GM21786 (cell line): ENCODE results near the gene WWOX.
"Not testable (repeated sequence)": the region's sequence is repeated elsewhere in the genome, so short reads cannot be mapped to it uniquely, and the experiment has no call there.

Source experiments
- ATAC-seq: cut with Tn5 transposase; IDR thresholded peaks from one replicate; pipeline ENCODE4 v1.9.1; 2021; ENCODE audit not compliant: unreplicated experiment

Gene WWOX

DNA sequence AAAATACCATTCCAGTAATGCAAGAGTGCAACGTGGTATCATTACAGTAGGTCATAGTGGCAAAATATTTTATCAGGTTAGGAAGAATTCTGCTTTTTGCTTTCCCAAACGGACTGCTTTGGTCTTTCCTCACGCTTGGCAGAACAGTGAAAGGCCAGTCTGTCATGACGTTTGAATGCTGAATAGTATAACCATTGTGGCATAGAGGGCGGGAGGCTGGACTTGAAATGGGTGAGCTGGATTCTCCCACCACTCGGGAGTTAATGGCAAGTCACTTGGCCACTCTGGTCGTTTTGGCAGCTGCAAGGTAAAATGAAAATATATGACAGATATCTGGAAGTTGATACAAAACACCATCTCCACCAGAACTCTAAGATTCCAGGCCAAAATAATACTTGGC, 1109.9 kb downstream of the WWOX start:
- ATAC-seq, result no peak

DNA sequence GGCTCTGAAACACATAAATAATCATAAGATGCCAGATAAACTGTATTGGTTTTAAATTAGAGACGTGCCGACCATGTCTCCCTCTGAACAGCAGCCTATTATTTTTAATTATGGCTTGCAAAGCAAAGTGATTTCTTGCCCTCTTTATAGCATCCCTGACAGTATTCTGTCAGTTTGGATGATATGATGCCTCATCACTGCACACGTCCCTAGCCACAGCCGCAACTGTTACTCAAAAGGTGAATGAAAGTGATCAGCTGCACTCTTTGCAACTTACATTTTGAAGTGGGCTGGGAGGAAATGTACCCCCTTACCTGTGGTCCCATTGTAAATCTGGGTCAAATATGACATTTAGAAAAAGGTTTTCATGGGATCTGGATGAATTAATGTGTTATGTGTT, 1111.2 kb downstream of the WWOX start:
- ATAC-seq, result no peak

DNA sequence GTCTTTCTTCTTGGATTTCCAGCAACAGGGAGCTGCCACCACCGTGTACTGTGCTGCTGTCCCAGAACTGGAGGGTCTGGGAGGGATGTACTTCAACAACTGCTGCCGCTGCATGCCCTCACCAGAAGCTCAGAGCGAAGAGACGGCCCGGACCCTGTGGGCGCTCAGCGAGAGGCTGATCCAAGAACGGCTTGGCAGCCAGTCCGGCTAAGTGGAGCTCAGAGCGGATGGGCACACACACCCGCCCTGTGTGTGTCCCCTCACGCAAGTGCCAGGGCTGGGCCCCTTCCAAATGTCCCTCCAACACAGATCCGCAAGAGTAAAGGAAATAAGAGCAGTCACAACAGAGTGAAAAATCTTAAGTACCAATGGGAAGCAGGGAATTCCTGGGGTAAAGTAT, 1112.1 kb downstream of the WWOX start:
- ATAC-seq, result no peak

DNA sequence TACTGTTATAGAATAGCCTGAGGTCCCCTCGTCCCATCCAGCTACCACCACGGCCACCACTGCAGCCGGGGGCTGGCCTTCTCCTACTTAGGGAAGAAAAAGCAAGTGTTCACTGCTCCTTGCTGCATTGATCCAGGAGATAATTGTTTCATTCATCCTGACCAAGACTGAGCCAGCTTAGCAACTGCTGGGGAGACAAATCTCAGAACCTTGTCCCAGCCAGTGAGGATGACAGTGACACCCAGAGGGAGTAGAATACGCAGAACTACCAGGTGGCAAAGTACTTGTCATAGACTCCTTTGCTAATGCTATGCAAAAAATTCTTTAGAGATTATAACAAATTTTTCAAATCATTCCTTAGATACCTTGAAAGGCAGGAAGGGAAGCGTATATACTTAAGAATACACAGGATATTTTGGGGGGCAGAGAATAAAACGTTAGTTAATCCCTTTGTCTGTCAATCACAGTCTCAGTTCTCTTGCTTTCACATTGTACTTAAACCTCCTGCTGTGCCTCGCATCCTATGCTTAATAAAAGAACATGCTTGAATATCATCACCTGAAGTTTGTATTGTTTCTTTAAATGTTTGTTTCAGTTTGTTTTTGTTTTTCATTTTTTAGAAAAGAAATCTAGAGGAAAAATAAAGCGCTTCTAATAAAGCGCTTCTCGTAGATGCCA, 1112.8 kb downstream of the WWOX start:
- no peak for ATAC-seq

DNA sequence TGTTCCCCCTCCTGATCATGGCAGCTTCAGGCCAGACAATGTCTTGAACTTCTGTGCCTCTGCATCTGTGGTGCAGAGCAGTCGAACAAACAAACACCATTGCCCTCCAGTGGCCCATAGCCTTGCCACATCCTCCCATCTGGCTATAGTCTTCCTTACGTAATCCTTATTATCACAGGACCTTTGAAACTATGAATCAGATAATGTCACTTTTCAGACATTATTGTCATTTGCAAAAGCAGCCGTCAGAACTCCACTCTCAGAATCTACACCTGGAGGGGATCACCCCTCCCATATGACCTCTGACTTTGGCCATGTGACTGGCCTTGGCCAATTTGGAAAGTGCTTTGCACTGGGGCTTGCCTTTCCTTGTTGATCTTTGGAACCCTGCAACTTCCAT, 1113.8 kb downstream of the WWOX start:
- ATAC-seq, result no peak

DNA sequence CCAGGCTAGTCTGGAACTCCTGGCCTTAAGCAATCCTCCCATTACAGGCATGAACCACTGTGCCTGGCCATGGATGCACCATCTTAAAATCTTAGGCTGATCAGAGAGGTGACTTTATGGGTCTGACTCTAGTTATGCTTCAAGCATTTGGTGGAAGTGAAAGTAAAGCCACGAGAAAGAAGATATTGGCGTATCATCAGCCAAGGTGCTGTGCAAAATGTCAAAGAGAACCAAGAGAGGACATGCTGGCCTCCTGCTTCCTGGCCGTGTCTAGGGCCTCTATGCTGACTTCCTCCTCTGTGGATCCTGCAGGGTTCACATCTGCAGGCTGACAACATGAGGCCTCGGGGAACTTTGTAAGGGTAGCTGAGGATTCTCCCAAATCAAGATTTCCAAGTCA, 1115.8 kb downstream of the WWOX start:
- ATAC-seq, result no peak

DNA sequence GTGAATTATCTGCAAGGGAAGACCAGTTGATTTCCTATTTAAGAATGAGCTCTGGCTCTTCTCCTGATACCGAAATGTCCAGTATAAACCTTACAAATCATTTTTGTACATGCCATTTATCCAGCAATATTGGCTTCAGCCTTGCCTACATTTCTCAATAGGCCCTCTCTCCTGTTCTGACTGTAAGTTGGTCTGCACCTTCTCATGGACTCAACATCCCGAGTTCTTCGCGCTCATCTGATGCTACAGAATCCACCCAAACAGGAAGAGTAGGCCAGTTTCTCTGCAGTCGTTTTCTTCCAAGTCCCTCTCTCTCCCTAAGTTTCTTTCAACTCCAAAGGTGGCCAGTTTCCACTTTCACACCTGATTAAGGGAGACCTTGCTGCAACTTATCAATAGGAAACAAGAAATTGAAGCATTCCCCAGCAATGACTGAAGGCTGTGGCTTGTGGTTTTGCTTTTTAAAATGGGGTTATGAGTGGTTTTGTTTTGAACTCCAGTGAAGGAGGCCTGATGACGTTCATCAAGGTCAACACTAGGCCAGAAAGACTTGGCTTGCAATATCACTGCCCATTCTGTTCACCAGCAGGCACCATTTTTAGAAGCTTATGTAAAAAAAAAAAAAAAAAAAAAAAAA, 1118.0 kb downstream of the WWOX start:
- ATAC-seq, result no peak

DNA sequence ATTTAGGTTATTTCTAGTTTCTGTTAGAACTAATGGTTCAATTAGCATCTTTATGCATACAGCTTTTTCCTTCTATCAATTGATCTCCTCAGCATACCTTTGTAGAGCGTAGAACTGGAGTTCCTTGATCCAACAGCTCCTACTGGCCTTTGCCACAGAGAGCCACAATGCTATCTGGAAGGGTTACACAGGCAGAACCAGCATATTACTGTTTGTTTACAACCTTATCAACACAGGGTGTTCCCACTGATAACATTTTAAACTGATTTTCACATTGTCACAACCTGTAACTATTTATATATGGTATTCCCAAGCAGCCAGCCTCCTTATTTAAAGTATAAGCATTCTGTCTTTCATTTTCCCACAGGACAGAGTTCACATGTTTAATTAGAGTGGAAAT, 1118.9 kb downstream of the WWOX start:
- no peak for ATAC-seq

DNA sequence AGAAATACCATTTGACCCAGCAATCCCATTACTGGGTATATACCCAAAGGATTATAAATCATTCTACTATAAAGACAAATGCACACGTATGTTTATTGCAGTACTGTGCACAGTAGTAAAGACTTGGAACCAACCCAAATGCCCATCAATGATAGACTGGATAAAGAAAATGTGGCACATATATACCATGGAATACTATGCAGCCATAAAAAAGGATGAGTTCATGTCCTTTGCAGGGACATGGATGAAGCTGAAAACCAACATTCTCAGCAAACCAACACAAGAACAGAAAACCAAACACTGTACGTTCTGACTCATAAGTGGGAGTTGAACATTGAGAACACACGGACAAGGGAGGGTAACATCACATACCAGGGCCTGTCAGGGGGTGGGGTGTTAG, 1126.5 kb downstream of the WWOX start:
- ATAC-seq, result not testable (repeated sequence)

DNA sequence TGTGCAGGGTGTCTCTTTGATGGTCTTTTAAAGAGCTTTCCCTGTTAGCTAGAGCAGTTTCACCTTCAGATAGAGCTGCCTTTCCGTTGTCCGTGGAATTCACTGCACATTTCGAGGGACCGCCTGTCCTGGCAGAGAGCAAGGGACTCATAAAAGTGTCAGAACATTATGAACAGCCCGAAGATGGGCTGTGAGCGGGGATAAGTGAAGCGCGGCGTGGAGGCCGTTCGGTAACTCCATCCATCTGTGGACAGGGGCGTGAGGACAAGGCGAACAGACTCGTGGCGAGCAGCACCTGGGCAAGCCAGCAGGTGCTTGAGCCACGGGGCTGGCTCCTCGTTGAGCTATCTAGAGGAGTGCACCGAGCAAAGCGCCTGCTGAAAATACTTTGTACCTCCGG, 1129.9 kb downstream of the WWOX start:
- no peak for ATAC-seq

DNA sequence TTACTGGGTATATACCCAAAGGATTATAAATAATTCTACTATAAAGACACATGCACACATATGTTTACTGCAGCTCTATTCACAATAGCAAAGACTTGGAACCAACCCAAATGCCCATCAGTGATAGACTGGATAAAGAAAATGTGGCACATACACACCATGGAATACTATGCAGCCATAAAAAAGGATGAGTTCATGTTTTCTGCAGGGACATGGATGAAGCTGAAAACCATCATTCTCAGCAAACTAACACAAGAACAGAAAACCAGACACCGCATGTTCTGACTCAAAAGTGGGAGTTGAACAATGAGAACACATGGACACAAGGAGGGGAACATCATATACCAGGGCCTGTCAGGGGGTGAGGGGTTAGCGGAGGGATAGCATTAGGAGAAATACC, 1146.2 kb downstream of the WWOX start:
- ATAC-seq, result not testable (repeated sequence)

DNA sequence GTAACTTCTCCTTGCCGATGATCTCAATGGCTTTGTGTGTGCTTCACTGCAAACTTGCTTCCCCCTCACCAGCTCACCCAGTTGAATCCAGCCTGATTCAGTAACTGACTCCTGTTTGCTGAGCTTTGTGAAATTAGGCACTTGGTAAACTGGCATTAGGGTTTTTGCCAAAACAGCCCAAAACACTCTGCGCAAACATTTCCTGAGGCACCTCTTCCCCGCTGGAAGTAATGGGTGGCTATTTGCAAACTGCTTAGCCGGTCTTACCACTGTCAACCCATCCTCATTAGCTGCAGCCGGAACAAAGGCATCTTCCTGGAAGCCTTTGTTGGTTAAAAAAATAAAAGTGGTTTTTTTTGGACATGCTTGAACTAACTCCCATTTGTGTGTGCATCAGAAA, 1147.9 kb downstream of the WWOX start:
- ATAC-seq, result no peak

DNA sequence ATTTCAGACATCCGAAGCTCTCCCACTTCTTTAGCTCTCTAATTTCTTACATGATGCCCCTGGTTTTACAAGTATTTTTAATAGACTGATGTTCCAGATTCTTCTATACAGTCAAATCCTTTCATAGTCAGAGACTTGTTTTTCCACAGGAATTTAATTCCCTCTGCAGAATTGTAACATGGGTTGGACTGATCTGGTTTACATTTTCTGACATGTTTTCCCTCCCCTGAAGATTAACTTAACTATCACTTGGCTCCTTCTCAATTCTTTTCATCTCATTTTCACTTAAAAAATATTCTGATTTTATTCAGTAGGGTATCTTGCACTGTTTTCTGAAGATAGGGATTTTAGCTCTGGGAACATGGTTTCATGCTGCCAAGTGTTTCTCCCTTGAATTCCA, 1148.9 kb downstream of the WWOX start:
- ATAC-seq, result no peak

DNA sequence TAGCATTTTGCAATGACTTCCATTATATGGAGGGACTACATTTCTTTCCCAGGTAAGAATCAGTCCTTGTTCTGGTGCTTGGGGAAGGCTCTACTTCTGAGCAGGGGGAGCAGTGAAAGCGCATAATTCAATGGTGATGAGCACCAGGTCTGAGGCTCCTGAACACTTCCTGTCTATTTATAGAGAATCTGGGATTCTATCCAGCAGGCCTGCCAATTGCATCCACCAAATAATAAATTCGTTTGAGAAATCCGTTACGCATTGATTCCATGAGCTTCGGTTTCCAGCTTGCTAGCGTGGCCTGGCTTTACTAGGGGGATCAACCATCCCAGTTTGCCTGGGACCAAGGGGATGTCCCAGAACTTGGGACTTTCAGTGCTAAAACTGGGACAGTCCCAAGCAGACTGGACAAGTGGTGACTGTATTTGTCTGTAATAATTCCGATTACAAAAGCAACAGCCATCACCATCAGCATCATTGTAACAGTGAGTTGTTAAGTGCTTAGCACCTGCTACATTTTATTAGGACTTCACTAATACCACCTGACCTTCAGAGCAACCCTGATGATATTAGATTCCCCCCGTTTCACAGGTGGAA, 1151.1 kb downstream of the WWOX start:
- ATAC-seq, result no peak

DNA sequence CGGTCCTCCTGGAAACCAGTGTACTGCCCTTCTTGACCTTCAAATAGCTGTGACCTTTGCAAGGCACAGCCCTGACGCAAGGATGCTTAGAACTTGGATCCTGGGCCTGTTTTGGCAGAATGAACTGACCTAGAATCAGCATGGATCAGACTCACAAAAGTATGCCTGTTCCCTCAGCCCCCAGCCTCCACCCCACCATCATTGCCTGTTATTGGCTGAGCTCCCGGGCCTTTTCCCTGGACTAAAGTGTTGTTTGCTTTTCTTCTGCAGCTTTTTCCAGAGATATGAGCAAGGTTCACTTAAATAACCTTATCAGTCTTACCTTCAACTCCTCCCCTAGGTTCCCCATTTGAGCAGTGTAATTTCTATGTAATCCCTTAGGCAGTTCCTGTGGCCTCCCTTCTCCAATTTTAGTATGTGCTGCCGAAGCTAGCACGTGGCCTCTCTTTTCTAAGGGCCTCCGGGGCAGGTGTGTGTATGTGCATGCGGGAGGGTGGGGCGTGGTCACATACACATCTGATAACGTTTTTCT, 1153.7 kb downstream of the WWOX start:
- no peak for ATAC-seq

DNA sequence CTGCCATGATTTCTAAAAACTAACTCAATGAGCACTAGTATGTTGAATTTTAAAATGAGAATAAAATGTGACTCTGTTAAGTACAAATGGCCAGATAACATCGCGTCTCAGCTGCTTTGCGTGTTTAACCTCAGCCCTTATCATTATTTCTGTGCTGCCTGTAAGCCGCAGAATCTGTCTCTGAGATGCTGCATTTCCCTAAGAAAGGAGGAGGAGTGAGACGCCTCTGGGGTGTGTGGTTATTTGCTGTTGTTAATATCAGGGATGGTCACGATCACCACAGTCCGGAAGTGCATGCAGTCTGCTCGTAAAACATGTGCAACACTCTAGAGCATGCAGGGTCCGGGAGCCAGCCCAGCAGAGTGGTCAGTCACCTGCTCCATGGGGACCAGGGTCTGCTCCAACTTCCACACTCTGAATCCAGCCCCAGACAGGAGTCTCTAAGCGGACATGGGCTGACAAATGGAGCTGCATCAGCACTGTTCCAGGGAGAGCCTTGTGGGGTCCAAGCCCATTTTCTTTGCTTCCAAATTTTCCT, 1158.6 kb downstream of the WWOX start:
- no peak for ATAC-seq

DNA sequence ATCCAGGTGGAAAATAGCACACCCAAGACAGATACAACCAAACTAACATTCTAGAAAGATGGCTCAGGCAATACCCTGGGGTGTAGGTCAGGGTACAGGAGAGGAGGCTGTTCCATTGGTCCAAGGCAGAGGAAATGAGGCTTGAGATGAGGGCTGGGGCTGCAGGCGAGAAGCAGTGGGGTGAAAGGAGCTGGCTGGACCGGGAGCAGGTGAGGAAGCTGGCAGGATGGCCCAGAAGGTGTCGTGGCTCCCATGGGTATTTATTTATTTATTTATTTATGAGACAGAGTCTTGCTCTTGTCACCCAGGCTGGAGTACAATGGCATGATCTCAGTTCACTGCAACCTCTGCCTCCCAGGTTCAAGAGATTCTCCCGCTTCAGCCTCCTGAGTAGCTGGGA, 1161.4 kb downstream of the WWOX start:
- not testable (repeated sequence) for ATAC-seq

DNA sequence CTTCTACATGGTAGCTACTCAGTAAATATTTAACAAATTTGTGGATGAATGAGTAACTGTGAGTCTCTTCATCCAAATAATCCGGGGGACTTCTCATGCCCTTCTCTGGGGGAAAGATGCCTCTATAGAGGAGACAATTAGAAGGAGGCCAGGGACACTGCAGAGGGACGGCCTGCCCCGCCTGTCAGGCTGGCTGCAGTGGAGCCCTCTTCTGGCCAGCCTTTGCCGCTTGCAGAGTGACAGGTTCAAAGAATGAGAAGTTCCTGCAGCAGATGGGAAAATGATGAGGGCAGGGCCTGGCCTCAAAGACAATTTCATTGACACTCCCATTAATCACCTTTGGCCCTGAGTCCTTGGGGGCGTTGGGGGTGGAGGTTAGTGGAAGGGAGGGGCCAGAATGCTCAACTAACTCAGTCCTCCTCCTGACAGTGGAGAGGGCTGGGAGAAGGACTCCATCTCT, 1162.1 kb downstream of the WWOX start:
- ATAC-seq, result no peak

DNA sequence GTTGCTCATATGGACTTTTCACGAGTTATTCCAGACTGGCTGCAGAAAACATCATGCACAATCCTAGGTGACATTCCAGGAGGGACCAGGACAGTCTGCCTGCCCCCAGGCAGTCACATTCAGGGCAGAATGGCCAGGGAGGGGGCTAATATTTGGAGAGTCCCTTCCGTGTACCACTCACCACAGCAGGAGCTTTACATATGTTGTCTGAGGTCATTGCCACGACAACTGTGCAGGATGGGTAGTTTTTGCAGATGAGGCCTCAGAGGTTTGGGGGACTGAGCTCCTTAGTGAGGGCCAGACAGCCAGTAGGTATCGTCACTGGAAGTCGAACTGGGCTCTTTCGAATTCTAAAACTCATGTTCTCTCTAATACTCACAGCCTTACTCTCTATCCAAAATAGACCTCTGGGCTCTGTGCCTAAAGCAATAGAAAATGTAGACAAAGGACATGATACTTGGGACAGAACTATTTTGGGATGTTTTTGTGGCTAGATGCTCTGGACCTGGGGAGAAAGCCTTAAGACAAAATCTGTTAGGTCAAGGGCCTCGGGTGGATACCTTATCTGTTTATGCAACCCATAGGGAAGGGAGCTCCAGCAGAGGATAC, 1162.6 kb downstream of the WWOX start:
- ATAC-seq, result no peak
